A549 (cell line): Measurements from ENCODE around the gene EED.

Experiments used
- ATOH8 ChIP-seq: fragments of 250-450 bp; sonication (Bioruptor Pico); IDR thresholded peaks from 2 replicates; pipeline ENCODE4 v1.5.0; 2020; ENCODE audit warnings: low read depth, mild to moderate bottlenecking, moderate library complexity
- CTCF ChIP-seq: fragments of >200 bp; sonication (Bioruptor Twin); formaldehyde crosslinking; IDR thresholded peaks from 3 replicates; pipeline ENCODE4 v1.5.1; 2016
- ELK1 ChIP-seq: fragments of 150-350 bp; IDR thresholded peaks from 2 replicates; pipeline ENCODE4 v1.6.1; 2014; ENCODE audit warnings: low read depth, mild to moderate bottlenecking, low read length
- EP300 ChIP-seq, 2 experiments: fragments of >200 bp; sonication (Bioruptor Twin); formaldehyde crosslinking; IDR thresholded peaks; 2 replicates in 1 of 2; 3 replicates in 1 of 2; pipeline ENCODE4 v1.6.1; 2016 to 2017
- KDM1A ChIP-seq: fragments of 200-600 bp; sonication (generic); IDR thresholded peaks from 2 replicates; pipeline ENCODE4 v1.6.1; 2016; ENCODE audit warnings: low read depth, mild to moderate bottlenecking
- KDM5A ChIP-seq: fragments of 200-600 bp; sonication (generic); IDR thresholded peaks from 2 replicates; pipeline ENCODE4 v1.6.1; 2016; ENCODE audit warnings: antibody characterized with exemption, mild to moderate bottlenecking
- MAFK ChIP-seq: fragments of 450-650 bp; IDR thresholded peaks from 2 replicates; pipeline ENCODE4 v1.6.1; 2014; ENCODE audit not compliant: partially characterized antibody
- MAZ ChIP-seq: fragments of 150-350 bp; IDR thresholded peaks from 2 replicates; pipeline ENCODE4 v1.6.1; 2014; ENCODE audit warnings: antibody characterized with exemption, low read depth, low read length, borderline replicate concordance
- POLR2A ChIP-seq: IDR thresholded peaks from 2 replicates; pipeline ENCODE4 v1.6.1; 2012; ENCODE audit warnings: mild to moderate bottlenecking, low read length
- RAD21 ChIP-seq, 2 experiments: fragments of >200 bp in 1 of 2; sonication (Bioruptor Twin) in 1 of 2; formaldehyde crosslinking in 1 of 2; IDR thresholded peaks in 1 of 2; conservative IDR thresholded peaks in 1 of 2; 2 replicates in 1 of 2; 3 replicates in 1 of 2; pipeline ENCODE4 v1.6.1; 2012 to 2018; ENCODE audit warnings: inconsistent platforms in 1 of 2
- SREBF2 ChIP-seq: fragments of 450-650 bp; IDR thresholded peaks from 2 replicates; pipeline ENCODE4 v1.6.1; 2014; ENCODE audit warnings: mild to moderate bottlenecking, moderate library complexity

GRCh38 chr11:86206337-86206695, 38.2 kb upstream of the EED start:
- TF ChIP-seq CTCF (no peak), MAZ (no peak), ELK1 (no peak), KDM1A (no peak), RAD21 (conservative IDR thresholded peaks at IDR 0.05 in 1 of 2, IDR thresholded peaks at IDR 0.05 in 1 of 2) (no peak), POLR2A (no peak), EP300 (IDR thresholded peaks at IDR 0.05) (no peak), ATOH8 (CRISPR knock-in tag) (no peak), SREBF2 (no peak), MAFK (no peak), KDM5A (no peak)
